Measurements from ENCODE around the gene PPM1E. TPM values are rescaled to one million over a fixed set of nuclear protein-coding genes. Genes with fewer than 3 reads are reported as not detected.

The PPM1E gene
- total and polyA plus RNA-seq, 2 donors (not counting 1 experiment from before 2014, with no cell fraction given), result not detected

- no peak overlapping the region for H3K27ac ChIP-seq (ENCODE audit: low read length in 2 of 2)
- no peak overlapping the region for H3K9ac ChIP-seq (ENCODE audit: low read length)
- H2AFZ ChIP-seq (ENCODE audit: insufficient read depth, low read depth, low read length, poor library complexity, severe bottlenecking), result no peak overlapping the region
- ChIA-PET CTCF (interaction anchor here (0.6 kb wide), 1 partner anchor 883 kb away, joined by 3 read pairs; no protein-coding TSS in a partner anchor), POLR2A (no interaction called here)
- H3K36me3 ChIP-seq (replicated peaks in 1 of 2; ENCODE audit: control extremely low read depth in 1 of 2, control insufficient read depth in 1 of 2, extremely low read depth in 1 of 2, insufficient read depth in 2 of 2, low read length in 1 of 2), result no peaks in the 10 kb centered on the region
- no peak overlapping the region for H3K4me3 ChIP-seq (ENCODE audit: control extremely low read depth in 1 of 5, extremely low read depth in 1 of 5, insufficient read depth in 1 of 5, low read depth in 2 of 5, low read length in 4 of 5)
- Mint-ChIP-seq H3K27me3 (no peaks in the 10 kb centered on the region), H3K4me1 (peaks cover 4% of the 10 kb centered on the region), H3K27ac (no peak overlapping the region), H3K4me3 (no peak overlapping the region), H3K9me3 (ENCODE audit: insufficient read depth) (no peaks in the 10 kb centered on the region)
- no peaks in the 10 kb centered on the region for H3K27me3 ChIP-seq (replicated peaks in 1 of 4; ENCODE audit: control extremely low read depth in 1 of 4, control insufficient read depth in 3 of 4, insufficient read depth in 4 of 4, low read length in 3 of 4)
- intact Hi-C loops (cut with micrococcal nuclease), result no loop called here
- DNase-seq (no peak), ATAC-seq (ENCODE audit: low read depth) (no peak)
- H3K4me2 ChIP-seq (replicated peaks; ENCODE audit: low read depth, low read length, poor library complexity, severe bottlenecking), result no peak overlapping the region
- H4K20me1 ChIP-seq (ENCODE audit: control insufficient read depth, insufficient read depth, low read length, poor library complexity, severe bottlenecking), result no peaks in the 10 kb centered on the region
- no peaks in the 10 kb centered on the region for H3K9me3 ChIP-seq (ENCODE audit: control extremely low read depth in 1 of 3, control insufficient read depth in 2 of 3, insufficient read depth in 1 of 3, low read length in 2 of 3)
- no peak for TF ChIP-seq EZH2 (IDR thresholded peaks at IDR 0.05; ENCODE audit: borderline replicate concordance, insufficient read depth, low read depth, low read length, poor library complexity, severe bottlenecking)
- TF ChIP-seq CTCF (IDR thresholded peaks at IDR 0.05), result no peak
- 80% methylated on average over 2 of the region's 3 CpGs for WGBS (ENCODE audit: insufficient coverage)
- no peaks in the 10 kb centered on the region for H3K79me2 ChIP-seq (ENCODE audit: control insufficient read depth, insufficient read depth, low read length)
- H3K4me1 ChIP-seq (ENCODE audit: control insufficient read depth in 2 of 2, insufficient read depth in 2 of 2, low read length in 2 of 2), result peaks cover 0 to 3% of the 10 kb centered on the region in 2 donors
Observed at GRCh38 chr17:58982626-58983025, 227.0 kb downstream of the PPM1E start.

- H3K36me3 ChIP-seq (replicated peaks in 1 of 2; ENCODE audit: control extremely low read depth in 1 of 2, control insufficient read depth in 1 of 2, extremely low read depth in 1 of 2, insufficient read depth in 2 of 2, low read length in 1 of 2), result no peaks in the 10 kb centered on the region
- Mint-ChIP-seq H3K27ac (no peak overlapping the region), H3K4me3 (no peak overlapping the region), H3K9me3 (ENCODE audit: insufficient read depth) (no peaks in the 10 kb centered on the region), H3K27me3 (no peaks in the 10 kb centered on the region), H3K4me1 (peaks cover 4% of the 10 kb centered on the region)
- intact Hi-C loops (cut with micrococcal nuclease), result no loop called here
- ATAC-seq (ENCODE audit: low read depth) (no peak), DNase-seq (no peak)
- ChIA-PET CTCF (interaction anchor here (0.6 kb wide), 1 partner anchor 411 kb away, joined by 5 read pairs; no protein-coding TSS in a partner anchor), POLR2A (no interaction called here)
- no peaks in the 10 kb centered on the region for H3K9me3 ChIP-seq (ENCODE audit: control extremely low read depth in 1 of 3, control insufficient read depth in 2 of 3, insufficient read depth in 1 of 3, low read length in 2 of 3)
- no peak overlapping the region for H3K4me2 ChIP-seq (replicated peaks; ENCODE audit: low read depth, low read length, poor library complexity, severe bottlenecking)
- WGBS (ENCODE audit: insufficient coverage), result no CpG with 5 or more reads among the region's 6 CpGs
- H3K79me2 ChIP-seq (ENCODE audit: control insufficient read depth, insufficient read depth, low read length), result no peaks in the 10 kb centered on the region
- TF ChIP-seq CTCF (IDR thresholded peaks at IDR 0.05) (no peak), EZH2 (IDR thresholded peaks at IDR 0.05; ENCODE audit: borderline replicate concordance, insufficient read depth, low read depth, low read length, poor library complexity, severe bottlenecking) (no peak)
- H3K27me3 ChIP-seq (replicated peaks in 1 of 4; ENCODE audit: control extremely low read depth in 1 of 4, control insufficient read depth in 3 of 4, insufficient read depth in 4 of 4, low read length in 3 of 4), result no peaks in the 10 kb centered on the region
- no peaks in the 10 kb centered on the region for H4K20me1 ChIP-seq (ENCODE audit: control insufficient read depth, insufficient read depth, low read length, poor library complexity, severe bottlenecking)
- H3K27ac ChIP-seq (ENCODE audit: low read length in 2 of 2), result no peak overlapping the region
- H3K4me3 ChIP-seq (ENCODE audit: control extremely low read depth in 1 of 5, extremely low read depth in 1 of 5, insufficient read depth in 1 of 5, low read depth in 2 of 5, low read length in 4 of 5), result no peak overlapping the region
- no peak overlapping the region for H2AFZ ChIP-seq (ENCODE audit: insufficient read depth, low read depth, low read length, poor library complexity, severe bottlenecking)
- no peak overlapping the region for H3K9ac ChIP-seq (ENCODE audit: low read length)
- peaks cover 0 to 3% of the 10 kb centered on the region in 2 donors for H3K4me1 ChIP-seq (ENCODE audit: control insufficient read depth in 2 of 2, insufficient read depth in 2 of 2, low read length in 2 of 2)
Observed at GRCh38 chr17:58985367-58985766, 229.7 kb downstream of the PPM1E start.

All from B cell (primary cell).